ENCODE data around the gene CFL1.
"Not testable (repeated sequence)": the region's sequence is repeated elsewhere in the genome, so short reads cannot be mapped to it uniquely, and the experiment has no call there.

The CFL1 gene

DNA sequence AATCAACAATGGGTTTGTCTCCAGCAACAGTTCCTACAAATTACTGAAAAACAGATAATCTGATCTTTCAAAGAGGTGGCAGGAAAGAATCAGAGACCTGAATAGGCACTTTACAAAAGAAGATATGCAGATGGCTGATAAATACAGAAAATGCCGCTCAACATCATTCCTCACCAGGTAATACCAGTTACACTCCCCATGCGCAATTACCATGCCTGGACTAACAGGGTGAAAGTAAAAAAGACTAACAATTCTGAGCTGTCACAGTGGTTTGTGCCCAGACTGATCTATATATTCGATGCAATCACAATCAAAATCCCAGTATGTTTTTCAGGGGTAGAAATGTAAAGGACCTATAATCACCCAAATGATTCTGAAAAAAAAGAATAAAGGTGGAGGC lies 14.2 kb downstream of the CFL1 start:
- DNase-seq (ENCODE audit: low read depth in 2 of 2, low spot score in 1 of 2): no peak

DNA sequence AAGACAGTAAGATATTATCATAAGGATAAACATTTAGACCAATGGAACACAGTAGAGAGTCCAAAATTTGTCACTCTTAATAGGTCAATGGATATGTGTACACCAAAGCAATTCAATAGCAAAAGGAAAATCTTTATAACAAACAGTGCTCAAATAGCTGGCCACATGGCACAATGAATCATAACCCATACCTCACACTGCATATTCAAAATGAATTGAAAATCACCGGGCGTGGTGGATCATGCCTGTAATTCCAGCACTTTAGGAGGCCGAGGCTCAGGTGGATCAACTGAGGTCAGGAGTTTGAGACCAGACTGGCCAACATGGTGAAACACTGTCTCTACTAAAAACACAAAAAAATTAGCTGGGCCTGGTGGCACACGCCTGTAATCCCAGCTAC lies 15.8 kb downstream of the CFL1 start:
- DNase-seq (ENCODE audit: low read depth in 2 of 2, low spot score in 1 of 2): no peak

- DNase-seq (ENCODE audit: low read depth in 2 of 2, low spot score in 1 of 2): no peak
Observed at GRCh38 chr11:65834202-65834601, 23.8 kb downstream of the CFL1 start.

- peak; percentile 81 to 92 for DNase-seq (ENCODE audit: low read depth in 2 of 2, low spot score in 1 of 2)
Observed at GRCh38 chr11:65833297-65834030, 24.5 kb downstream of the CFL1 start, which contains the start of gene SNX32. TSS of gene SNX32 (plus strand) at chr11:65833963. CDS start at chr11:65834066, 103 bp downstream.

DNA sequence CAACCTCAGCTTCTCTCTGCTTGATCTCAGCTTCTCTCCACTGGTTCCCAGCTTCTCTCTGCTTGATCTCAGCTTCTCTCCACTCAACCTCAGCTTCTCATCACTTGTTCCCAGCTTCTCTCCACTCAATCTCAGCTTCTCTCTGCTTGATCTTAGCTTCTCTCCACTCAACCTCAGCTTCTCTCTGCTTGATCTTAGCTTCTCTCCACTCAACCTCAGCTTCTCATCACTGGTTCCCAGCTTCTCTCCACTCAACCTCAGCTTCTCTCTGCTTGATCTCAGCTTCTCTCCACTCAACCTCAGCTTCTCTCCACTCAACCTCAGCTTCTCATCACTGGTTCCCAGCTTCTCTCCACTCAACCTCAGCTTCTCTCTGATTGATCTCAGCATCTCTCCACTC lies 25.7 kb downstream of the CFL1 start:
- not testable (repeated sequence) for DNase-seq (ENCODE audit: low read depth in 2 of 2, low spot score in 1 of 2)

DNA sequence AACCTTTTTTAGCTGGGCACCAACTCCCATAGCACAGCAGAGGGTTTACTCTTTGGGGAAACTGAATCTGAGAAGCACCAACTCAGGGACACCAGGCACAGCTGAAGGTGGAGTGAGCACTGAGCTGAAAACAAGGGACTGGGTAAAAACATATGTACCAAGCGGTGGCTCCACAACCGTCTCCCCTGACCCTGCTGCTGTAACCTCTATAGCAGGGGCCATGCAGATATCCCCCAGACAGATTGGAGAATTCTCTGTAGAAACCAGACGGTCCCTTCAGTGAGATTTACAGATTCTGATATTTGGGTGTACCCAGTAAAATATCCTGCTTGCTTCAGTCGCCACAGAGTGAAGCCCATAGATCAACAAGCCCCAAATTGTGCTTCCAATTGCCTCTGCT lies 28.5 kb downstream of the CFL1 start:
- DNase-seq (ENCODE audit: low read depth in 2 of 2, low spot score in 1 of 2): no peak

DNA sequence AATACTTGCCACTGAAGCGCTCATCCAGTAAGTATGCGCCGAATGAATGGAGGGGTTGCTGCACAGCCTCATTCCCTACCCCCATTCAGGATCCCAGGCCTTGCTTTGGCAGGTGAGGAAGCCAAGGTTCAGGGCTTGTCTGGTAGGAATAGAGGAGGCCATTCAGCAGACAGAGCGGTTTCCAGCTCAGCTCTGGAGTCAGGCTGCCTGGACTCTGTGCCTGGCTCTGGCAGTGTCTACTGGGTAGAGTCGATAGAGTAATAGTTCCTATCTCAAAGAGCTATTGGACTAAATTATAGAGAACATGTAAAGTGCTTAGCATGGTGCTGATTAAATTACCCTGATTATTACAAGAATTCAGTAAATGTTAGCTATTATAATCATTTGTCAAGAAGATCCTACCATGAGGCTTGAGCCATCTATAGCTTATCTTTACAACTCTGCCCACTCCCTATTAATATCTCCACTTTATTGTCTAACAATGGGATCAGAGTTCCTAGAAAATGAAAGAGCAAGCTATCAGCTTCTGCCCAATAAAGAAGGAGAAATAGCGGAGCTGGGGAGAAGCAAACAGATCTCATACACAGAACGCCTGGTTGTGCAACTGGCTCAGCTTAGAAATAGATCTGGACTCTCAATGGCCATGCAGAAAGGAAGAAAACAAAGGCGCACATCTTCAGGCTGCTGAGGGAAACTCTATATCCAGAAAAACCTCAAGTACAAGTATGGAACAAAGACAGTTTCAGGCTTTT lies 30.8 kb downstream of the CFL1 start:
- DNase-seq (ENCODE audit: low read depth in 2 of 2, low spot score in 1 of 2): no peak

DNA sequence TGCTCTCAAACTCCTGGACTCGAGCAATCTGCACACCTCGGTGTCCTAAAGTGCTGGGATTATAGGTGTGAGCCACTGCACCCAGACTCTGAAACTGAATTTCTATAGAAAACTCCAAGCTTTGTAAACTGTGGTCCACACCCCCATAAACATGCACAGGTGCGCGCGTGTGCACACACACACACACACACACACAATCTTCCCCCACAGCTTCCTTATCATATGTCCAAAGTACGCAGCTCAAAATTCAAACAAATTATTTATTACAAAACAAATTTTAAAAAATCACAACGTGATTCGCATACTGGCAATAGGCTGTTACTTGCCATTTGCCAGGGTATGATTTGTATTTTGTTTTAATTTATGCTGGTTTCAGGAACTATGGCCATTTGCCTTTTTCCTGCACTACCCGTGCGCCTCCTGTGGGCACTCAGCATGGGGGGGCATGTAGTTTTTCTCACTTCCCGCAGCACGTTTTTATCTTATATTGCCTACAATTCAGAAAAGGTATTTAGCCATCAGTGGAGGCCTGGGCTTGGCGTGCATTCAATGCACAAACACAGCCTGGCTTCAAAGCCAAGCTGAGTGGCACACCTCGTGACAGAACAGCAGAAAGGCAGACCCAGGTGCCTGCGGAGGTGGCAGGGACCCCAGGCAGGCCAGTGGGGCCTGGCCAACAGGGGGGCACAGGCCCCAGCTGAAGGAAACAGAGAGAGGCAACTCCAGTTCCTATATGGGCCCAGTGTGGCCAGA lies 35.0 kb downstream of the CFL1 start:
- no peak for DNase-seq (ENCODE audit: low read depth in 2 of 2, low spot score in 1 of 2)

GRCh38 chr11:65821107-65821506 lies 36.9 kb downstream of the CFL1 start:
- no peak for DNase-seq (ENCODE audit: low read depth in 2 of 2, low spot score in 1 of 2)

- DNase-seq (ENCODE audit: low read depth in 2 of 2, low spot score in 1 of 2): peak; percentile 89 to 92
Observed at GRCh38 chr11:65817835-65818680, 39.9 kb downstream of the CFL1 start.

GRCh38 chr11:65817312-65817834 lies 40.6 kb downstream of the CFL1 start:
- no peak for DNase-seq (ENCODE audit: low read depth in 2 of 2, low spot score in 1 of 2)

DNA sequence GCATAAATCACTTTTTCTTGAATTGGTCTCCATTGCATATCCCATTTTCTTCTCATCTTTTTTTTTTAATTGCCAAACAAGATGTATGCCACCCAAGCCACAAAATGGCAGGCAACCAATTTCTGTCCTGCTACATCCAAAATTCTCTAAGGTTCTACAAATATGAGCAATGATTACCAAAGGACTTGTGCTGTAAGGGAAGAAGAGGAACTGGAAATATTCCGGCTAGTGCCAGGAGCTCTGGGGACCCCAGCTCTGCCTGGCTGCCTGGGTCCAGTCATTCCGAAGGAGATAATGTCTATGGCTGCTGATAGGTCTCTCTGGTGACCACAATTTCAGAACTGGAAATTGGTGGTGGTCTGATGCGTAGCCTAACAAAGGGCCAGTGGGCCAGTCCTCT lies 41.3 kb downstream of the CFL1 start:
- no peak for DNase-seq (ENCODE audit: low read depth in 2 of 2, low spot score in 1 of 2)

- DNase-seq (ENCODE audit: low read depth in 2 of 2, low spot score in 1 of 2): no peak
Observed at GRCh38 chr11:65814986-65815565, 42.9 kb downstream of the CFL1 start.

GRCh38 chr11:65814131-65814985 lies 43.6 kb downstream of the CFL1 start:
- DNase-seq (ENCODE audit: low read depth in 2 of 2, low spot score in 1 of 2): no peak

- no peak for DNase-seq (ENCODE audit: low read depth in 2 of 2, low spot score in 1 of 2)
Observed at GRCh38 chr11:65811764-65812475, 46.1 kb downstream of the CFL1 start.

DNA sequence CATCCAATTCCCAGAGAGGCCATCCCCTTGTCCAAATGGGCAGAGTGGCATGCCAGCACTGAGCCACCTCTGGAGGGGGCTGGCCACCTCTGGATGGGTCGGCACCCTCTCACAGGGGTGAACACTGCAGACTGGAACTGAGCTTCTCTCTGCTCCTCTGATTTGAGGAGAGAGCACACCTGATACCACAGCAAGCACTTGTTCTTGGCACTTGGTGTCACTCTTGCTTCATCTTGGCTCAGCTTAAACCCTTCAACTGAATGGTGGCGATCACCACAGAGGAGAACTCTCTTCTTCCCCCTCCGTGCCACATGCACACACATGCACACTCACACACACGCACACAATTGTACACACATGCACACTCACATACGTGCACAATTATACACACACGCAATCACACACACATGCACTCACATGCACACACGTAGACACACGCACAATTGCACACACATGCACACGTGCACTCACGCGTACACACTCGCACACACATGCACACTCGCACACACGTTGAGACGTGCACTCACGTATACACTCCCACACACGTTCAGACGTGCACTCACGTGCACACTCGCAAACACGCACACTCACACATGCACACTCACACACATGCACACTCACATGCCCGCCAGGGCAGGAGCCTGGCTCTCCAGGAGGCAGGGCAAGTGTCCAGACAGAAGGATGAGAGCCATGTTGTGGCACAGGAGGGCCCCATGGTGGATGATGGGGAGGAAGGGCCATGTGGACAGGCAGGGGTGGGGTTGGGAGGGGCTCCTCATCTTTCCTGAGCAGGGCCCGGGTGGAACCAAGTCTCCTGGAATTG lies 47.7 kb downstream of the CFL1 start:
- no peak for DNase-seq (ENCODE audit: low read depth in 2 of 2, low spot score in 1 of 2)

GRCh38 chr11:65809496-65809895 lies 48.5 kb downstream of the CFL1 start:
- DNase-seq (ENCODE audit: low read depth in 2 of 2, low spot score in 1 of 2): no peak
